Measurements from ENCODE around the gene SH3RF1. TPM values are rescaled to one million over a fixed set of nuclear protein-coding genes. Genes with fewer than 3 reads are reported as not detected.

Gene SH3RF1
- total and polyA plus RNA-seq, 2 of the 8 experiments (the other 6 are each of a cell fraction or from before 2014, with no cell fraction given): 6.9 to 15.1 TPM

GRCh38 chr4:169208516-169208915 is 62.2 kb downstream of the SH3RF1 start (continued):
- no peak for TF ChIP-seq RNF2 (IDR thresholded peaks at IDR 0.05; ENCODE audit: borderline replicate concordance, low read depth, low read length, missing control alignments, poor library complexity, severe bottlenecking)
- no peak for TF ChIP-seq TAF1 (IDR thresholded peaks at IDR 0.05; ENCODE audit: low read depth, low read length)
- TF ChIP-seq RAD21 (IDR thresholded peaks at IDR 0.05 in 1 of 2, conservative IDR thresholded peaks at IDR 0.05 in 1 of 2; ENCODE audit: low read depth in 2 of 2, low read length in 2 of 2): no peak
- no peak for TF ChIP-seq CEBPB (IDR thresholded peaks at IDR 0.05; ENCODE audit: low read depth, low read length)
- TF ChIP-seq TCF12 (IDR thresholded peaks at IDR 0.05; ENCODE audit: low read depth, low read length): no peak
- TF ChIP-seq GABPA (IDR thresholded peaks at IDR 0.05; ENCODE audit: borderline replicate concordance, insufficient read depth, low read length): no peak
- TF ChIP-seq PHF8 (conservative IDR thresholded peaks at IDR 0.05; ENCODE audit: low read depth, low read length): no peak
- no peak for TF ChIP-seq TAF7 (optimal IDR thresholded peaks at IDR 0.05; ENCODE audit: borderline replicate concordance, low read depth, low read length)
